OCI-LY1 (cell line): ENCODE data around the gene C16orf87.
A peak's percentile ranks its signal among the peaks of the same experiment; 100 is the strongest.

ENCODE experiments used
- H2AFZ ChIP-seq: fragments of 200-600 bp; sonication (generic), shearing (Covaris generic); 2 replicates; pipeline ENCODE4 v1.6.0; 2014; ENCODE audit warnings: antibody characterized with exemption, mild to moderate bottlenecking, low read length
- H3F3A ChIP-seq: fragments of 200-600 bp; sonication (generic), shearing (Covaris generic); 2 replicates; pipeline ENCODE4 v1.6.0; 2014; ENCODE audit warnings: mild to moderate bottlenecking, antibody characterized with exemption, low read length, moderate library complexity; ENCODE audit not compliant: insufficient read depth
- H3K27ac ChIP-seq: fragments of 200-600 bp; sonication (generic); 2 replicates; pipeline ENCODE4 v1.5.1; 2014; ENCODE audit warnings: low read length, mixed run types, mild to moderate bottlenecking, low read depth; ENCODE audit not compliant: poor library complexity, severe bottlenecking
- H3K27me3 ChIP-seq: fragments of 200-600 bp; sonication (generic); 2 replicates; pipeline ENCODE4 v1.6.0; 2014; ENCODE audit warnings: antibody characterized with exemption, mild to moderate bottlenecking, low read length, moderate library complexity; ENCODE audit not compliant: insufficient read depth
- H3K36me3 ChIP-seq: fragments of 200-600 bp; sonication (generic); 2 replicates; pipeline ENCODE4 v1.6.1; 2014; ENCODE audit warnings: mild to moderate bottlenecking, antibody characterized with exemption, low read length, moderate library complexity, mixed read lengths; ENCODE audit not compliant: insufficient read depth
- H3K4me1 ChIP-seq: fragments of 200-600 bp; sonication (generic); 2 replicates; pipeline ENCODE4 v1.5.1; 2014; ENCODE audit warnings: mild to moderate bottlenecking, low read length, moderate library complexity; ENCODE audit not compliant: insufficient read depth, severe bottlenecking
- H3K4me2 ChIP-seq: fragments of 200-600 bp; sonication (generic), shearing (Covaris generic); 2 replicates; pipeline ENCODE4 v1.6.1; 2014; ENCODE audit warnings: low read length
- H3K4me3 ChIP-seq: fragments of 200-600 bp; sonication (generic); 2 replicates; pipeline ENCODE4 v1.5.1; 2014; ENCODE audit warnings: low read length, low read depth, mild to moderate bottlenecking, mixed read lengths; ENCODE audit not compliant: poor library complexity, severe bottlenecking
- H3K79me2 ChIP-seq: fragments of 200-600 bp; shearing (Covaris generic); 2 replicates; pipeline ENCODE4 v1.6.1; 2016; ENCODE audit warnings: mixed run types, low read length, mixed read lengths; ENCODE audit not compliant: insufficient read depth
- H3K9ac ChIP-seq: fragments of 200-600 bp; sonication (generic), shearing (Covaris generic); 2 replicates; pipeline ENCODE4 v1.6.1; 2014; ENCODE audit warnings: mild to moderate bottlenecking, low read length, mixed read lengths
- H3K9me2 ChIP-seq: fragments of 200-600 bp; sonication (generic), shearing (Covaris generic); 2 replicates; pipeline ENCODE4 v1.6.1; 2014; ENCODE audit warnings: low read depth, mild to moderate bottlenecking, low read length, mixed read lengths
- H3K9me3 ChIP-seq: fragments of 200-600 bp; shearing (Covaris generic); 2 replicates; pipeline ENCODE4 v1.6.1; 2014; ENCODE audit warnings: low read length, mixed read lengths
- H4K20me1 ChIP-seq: fragments of 200-600 bp; sonication (generic), shearing (Covaris generic); 2 replicates; pipeline ENCODE4 v1.6.0; 2016; ENCODE audit warnings: mild to moderate bottlenecking, low read length; ENCODE audit not compliant: insufficient read depth
- CTCF ChIP-seq: fragments of 200-600 bp; sonication (generic), shearing (Covaris generic); IDR thresholded peaks from 2 replicates; pipeline ENCODE4 v1.5.1; 2017; ENCODE audit warnings: mild to moderate bottlenecking, antibody characterized with exemption, low read length, moderate library complexity, mixed read lengths
- EZH2 ChIP-seq: fragments of 200-600 bp; sonication (generic), shearing (Covaris generic); IDR thresholded peaks from 2 replicates; pipeline ENCODE4 v1.8.0; 2017; ENCODE audit warnings: borderline replicate concordance, mixed run types, mild to moderate bottlenecking, antibody characterized with exemption, low read length, moderate library complexity, mixed read lengths

The C16orf87 gene

DNA sequence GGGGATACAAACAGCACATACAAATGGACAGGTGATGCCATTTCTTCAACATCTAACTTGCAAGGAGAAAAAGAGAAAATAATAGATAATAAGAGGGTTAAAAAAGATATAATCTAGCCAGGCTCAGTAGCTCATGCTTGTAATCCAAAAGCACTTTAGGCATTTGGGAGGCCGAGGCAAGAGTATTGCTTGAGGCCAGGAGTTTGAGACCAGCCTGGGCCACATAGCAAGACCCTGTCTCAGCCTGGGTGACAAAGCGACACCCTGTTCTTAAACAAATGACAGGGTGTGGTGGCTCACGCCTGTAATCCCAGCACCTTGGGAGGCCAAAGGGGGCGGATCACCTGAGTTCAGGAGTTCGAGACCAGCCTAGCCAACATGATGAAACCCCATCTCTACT lies 19.3 kb downstream of the C16orf87 start:
- no peak overlapping the region for H2AFZ ChIP-seq
- H3K79me2 ChIP-seq = peaks cover 99% of the 10 kb centered on the region
- no peaks in the 10 kb centered on the region for H3K9me2 ChIP-seq
- 0 out of 2 replicates have a peak, but pooled peaks cover 4% of the 10 kb centered on the region for H3F3A ChIP-seq
- H3K36me3 ChIP-seq = peaks cover 54% of the 10 kb centered on the region
- TF ChIP-seq CTCF = no peak
- TF ChIP-seq EZH2 = no peak
- no peaks in the 10 kb centered on the region for H4K20me1 ChIP-seq
- no peak overlapping the region for H3K27ac ChIP-seq
- H3K4me3 ChIP-seq = no peak overlapping the region
- peaks cover 55% of the 10 kb centered on the region for H3K4me1 ChIP-seq
- H3K9ac ChIP-seq = no peak overlapping the region
- peaks cover 11% of the 10 kb centered on the region for H3K9me3 ChIP-seq
- no peak overlapping the region for H3K4me2 ChIP-seq
- H3K27me3 ChIP-seq = no peaks in the 10 kb centered on the region

- H3K9me3 ChIP-seq = peaks cover 3% of the 10 kb centered on the region; the same call in 1 of the 2 replicates
- H3K27ac ChIP-seq = peak overlapping the region; percentile 68
- H3F3A ChIP-seq = 0 out of 2 replicates have a peak, but pooled peaks cover 4% of the 10 kb centered on the region
- H3K27me3 ChIP-seq = no peaks in the 10 kb centered on the region
- H3K79me2 ChIP-seq = peaks cover 96% of the 10 kb centered on the region
- peaks cover 53% of the 10 kb centered on the region for H3K36me3 ChIP-seq
- no peak overlapping the region for H2AFZ ChIP-seq
- H3K4me2 ChIP-seq = peak overlapping the region; percentile 53
- H3K4me3 ChIP-seq = peak overlapping the region; percentile 28
- H3K9me2 ChIP-seq = no peaks in the 10 kb centered on the region
- peak overlapping the region; percentile 45; the same call in 1 of the 2 replicates for H3K9ac ChIP-seq
- TF ChIP-seq CTCF (no peak), EZH2 (no peak)
- peaks cover 58% of the 10 kb centered on the region for H3K4me1 ChIP-seq
- no peaks in the 10 kb centered on the region for H4K20me1 ChIP-seq
These were observed 22.0 kb downstream of the C16orf87 start for GRCh38 chr16:46808997-46809396.

DNA sequence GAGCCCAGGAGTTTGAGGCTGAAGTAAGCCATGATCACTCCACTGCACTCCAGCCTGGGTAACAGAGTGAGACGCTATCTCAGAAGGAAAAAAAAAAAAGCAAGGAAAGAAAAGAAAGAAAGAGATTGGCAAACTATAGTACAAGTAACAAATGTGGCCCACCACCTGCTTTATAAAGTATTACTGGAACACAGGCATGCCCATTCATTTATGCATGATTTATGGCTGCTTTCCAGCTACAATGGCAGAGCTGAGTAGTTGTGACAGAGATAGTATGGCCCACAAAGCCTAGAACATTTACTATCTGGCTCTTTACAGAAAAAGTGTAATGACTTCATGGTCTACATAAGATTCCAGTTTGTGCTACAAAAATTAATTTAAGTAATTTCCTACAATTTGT lies 23.6 kb downstream of the C16orf87 start:
- H3K9me3 ChIP-seq = no peaks in the 10 kb centered on the region
- H3K27ac ChIP-seq = no peak overlapping the region
- H3K4me2 ChIP-seq = no peak overlapping the region
- peaks cover 86% of the 10 kb centered on the region for H3K79me2 ChIP-seq
- no peaks in the 10 kb centered on the region for H3K27me3 ChIP-seq
- no peak overlapping the region for H3K4me3 ChIP-seq
- H3F3A ChIP-seq = no peaks in the 10 kb centered on the region
- H3K9me2 ChIP-seq = no peaks in the 10 kb centered on the region
- peaks cover 59% of the 10 kb centered on the region for H3K36me3 ChIP-seq
- H3K4me1 ChIP-seq = peaks cover 50% of the 10 kb centered on the region
- no peak overlapping the region for H2AFZ ChIP-seq
- no peaks in the 10 kb centered on the region for H4K20me1 ChIP-seq
- TF ChIP-seq CTCF (no peak), EZH2 (no peak)
- no peak overlapping the region for H3K9ac ChIP-seq
